ENCODE measurements around the gene RTEL1. TPM values are rescaled to one million over a fixed set of nuclear protein-coding genes. Genes with fewer than 3 reads are reported as not detected.

The RTEL1 gene
- polyA plus RNA-seq, 3 donors, result 1.0 to 15.5 (median 4.8) TPM

- TF ChIP-seq CTCF (IDR thresholded peaks at IDR 0.05), result no peak
- peak within 1 kb of the TSS; percentile 71 to 89 (median 82) for H3K27ac Mint-ChIP-seq
- Histone ChIP-seq H4K20me1 (ENCODE audit: insufficient read depth, low read length) (peaks cover 60% of the 10 kb centered on the region), H3K27me3 (ENCODE audit: control insufficient read depth in 2 of 2, insufficient read depth in 2 of 2, low read length in 2 of 2) (no peaks in the 10 kb centered on the region), H3K9me3 (replicated peaks in 1 of 2; ENCODE audit: control insufficient read depth in 1 of 2, insufficient read depth in 1 of 2, low read length in 2 of 2) (no peaks in the 10 kb centered on the region), H3K27ac (ENCODE audit: low read depth in 1 of 2, low read length in 2 of 2) (peak within 1 kb of the TSS; percentile 41 to 81), H3K79me2 (ENCODE audit: insufficient read depth, low read length) (peaks cover 72% of the 10 kb centered on the region), H3K36me3 (replicated peaks in 1 of 2; ENCODE audit: control insufficient read depth in 1 of 2, insufficient read depth in 2 of 2, low read length in 2 of 2) (peaks cover 51 to 56% of the 10 kb centered on the region in 2 donors), H3K9ac (ENCODE audit: insufficient read depth, low read length, poor library complexity, severe bottlenecking) (peak within 1 kb of the TSS; percentile 85), H3K4me3 (replicated peaks in 1 of 3; ENCODE audit: low read depth in 2 of 3, low read length in 3 of 3) (peak within 1 kb of the TSS; percentile 35 to 86 (median 71)), H3K4me1 (ENCODE audit: control insufficient read depth in 1 of 2, insufficient read depth in 2 of 2, low read length in 2 of 2) (peaks cover 23 to 30% of the 10 kb centered on the region in 2 donors), H3K4me2 (replicated peaks; ENCODE audit: extremely low read depth, low read length, poor library complexity, severe bottlenecking) (peak within 1 kb of the TSS; percentile 97), H2AFZ (ENCODE audit: insufficient read depth, low read depth, low read length, poor library complexity, severe bottlenecking) (peak within 1 kb of the TSS; percentile 82)
- under 1% methylated on average over 98 of the region's 98 CpGs for WGBS (ENCODE audit: insufficient coverage)
- peaks cover 34% of the 10 kb centered on the region for H3K4me1 Mint-ChIP-seq
- peaks cover 0 to 6% (median 0%) of the 10 kb centered on the region in 7 donors for H3K9me3 Mint-ChIP-seq
- peaks cover 0 to 3% (median 0%) of the 10 kb centered on the region in 3 donors for H3K27me3 Mint-ChIP-seq (ENCODE audit: low read depth in 3 of 3)
- H3K36me3 Mint-ChIP-seq, result peaks cover 49 to 68% of the 10 kb centered on the region in 2 donors
- peak; percentile 83 to 87 (median 86) for DNase-seq
- intact Hi-C loops (cut with micrococcal nuclease), result loop anchor here (2.0 to 5.0 kb wide), 5 partner anchors 21 to 250 kb away; partner anchors contain the start of genes RTEL1 (in 2 of the 2) and UCKL1 (in 1 of the 2)
- H3K4me3 Mint-ChIP-seq, result peak within 1 kb of the TSS; percentile 82 to 88
Measured at GRCh38 chr20:63707558-63708300, 49.6 kb downstream of the RTEL1 start, which contains the start of the genes ARFRP1 and ZGPAT. TSS of gene ARFRP1 (minus strand) at chr20:63707976. CDS start at chr20:63707091, 885 bp downstream. TSS of gene ZGPAT (plus strand) at chr20:63708039. CDS start at chr20:63708581, 542 bp downstream.

- H3K36me3 Mint-ChIP-seq, result peaks cover 51 to 74% of the 10 kb centered on the region in 2 donors
- peaks cover 34% of the 10 kb centered on the region for H3K4me1 Mint-ChIP-seq
- Histone ChIP-seq H3K36me3 (replicated peaks in 1 of 2; ENCODE audit: control insufficient read depth in 1 of 2, insufficient read depth in 2 of 2, low read length in 2 of 2) (peaks cover 52 to 61% of the 10 kb centered on the region in 2 donors), H3K4me1 (ENCODE audit: control insufficient read depth in 1 of 2, insufficient read depth in 2 of 2, low read length in 2 of 2) (peaks cover 23 to 30% of the 10 kb centered on the region in 2 donors), H3K79me2 (ENCODE audit: insufficient read depth, low read length) (peaks cover 79% of the 10 kb centered on the region), H3K9ac (ENCODE audit: insufficient read depth, low read length, poor library complexity, severe bottlenecking) (peak overlapping the region; percentile 85), H3K27me3 (ENCODE audit: control insufficient read depth in 2 of 2, insufficient read depth in 2 of 2, low read length in 2 of 2) (no peaks in the 10 kb centered on the region), H2AFZ (ENCODE audit: insufficient read depth, low read depth, low read length, poor library complexity, severe bottlenecking) (peak overlapping the region; percentile 82), H4K20me1 (ENCODE audit: insufficient read depth, low read length) (peaks cover 58% of the 10 kb centered on the region), H3K4me3 (replicated peaks in 1 of 3; ENCODE audit: low read depth in 2 of 3, low read length in 3 of 3) (peak overlapping the region; percentile 35 to 86 (median 71)), H3K9me3 (replicated peaks in 1 of 2; ENCODE audit: control insufficient read depth in 1 of 2, insufficient read depth in 1 of 2, low read length in 2 of 2) (no peaks in the 10 kb centered on the region), H3K27ac (ENCODE audit: low read depth in 1 of 2, low read length in 2 of 2) (peak overlapping the region in 1 of 2 donors; percentile 81), H3K4me2 (replicated peaks; ENCODE audit: extremely low read depth, low read length, poor library complexity, severe bottlenecking) (peak overlapping the region; percentile 97)
- peak in 1 of 3 donors; percentile 8 for DNase-seq
- peak overlapping the region in 6 of 7 donors; percentile 65 to 82 (median 76) for H3K27ac Mint-ChIP-seq
- H3K9me3 Mint-ChIP-seq, result peaks cover 0 to 6% (median 2%) of the 10 kb centered on the region in 7 donors
- WGBS (ENCODE audit: insufficient coverage), result 24% methylated on average over 63 of the region's 67 CpGs
- peaks cover 0 to 3% (median 0%) of the 10 kb centered on the region in 3 donors for H3K27me3 Mint-ChIP-seq (ENCODE audit: low read depth in 3 of 3)
- H3K4me3 Mint-ChIP-seq, result peak overlapping the region; percentile 82 to 86
- TF ChIP-seq CTCF (IDR thresholded peaks at IDR 0.05), result no peak
- intact Hi-C loops (cut with micrococcal nuclease), result loop anchor here (2.0 to 5.0 kb wide), 4 partner anchors 32 to 249 kb away; partner anchors contain the start of genes RTEL1 (in 2 of the 2) and UCKL1 (in 1 of the 2)
Measured at GRCh38 chr20:63708301-63709148, 50.4 kb downstream of the RTEL1 start.
